ENCODE measurements around the gene SCAANT1. TPM values are rescaled to one million over a fixed set of nuclear protein-coding genes. Genes with fewer than 3 reads are reported as not detected.

The SCAANT1 gene
- not detected in 2 replicates for polyA plus RNA-seq (2011; rRNA removed)
- not detected in 2 replicates for polyA minus RNA-seq (2011; rRNA and poly(A)+ RNA removed)

GRCh38 chr3:63911873-63912767, at the start of gene SCAANT1:
SCAANT1 (minus strand) TSS chr3:63912383.
- Histone ChIP-seq H3K27me3 (ENCODE audit: control insufficient read depth, insufficient read depth, low read length) (no peaks in the 10 kb centered on the region), H3K27ac (ENCODE audit: low read depth, low read length) (peak within 1 kb of the TSS; percentile 62), H3K4me3 (ENCODE audit: low read depth, low read length) (peak within 1 kb of the TSS; percentile 71), H3K9me3 (ENCODE audit: control insufficient read depth, insufficient read depth, low read length) (no peaks in the 10 kb centered on the region)
- DNase-seq (ENCODE audit: low read depth, low spot score): peak; percentile 67
- TF ChIP-seq CTCF (IDR thresholded peaks at IDR 0.05; ENCODE audit: low read depth, low read length): no peak
- ChIA-PET POLR2A (interaction anchor here (0.5 to 1.4 kb wide), 7 partner anchors 9 to 977 kb away, joined by 3 to 5 read pairs (median 3); no protein-coding TSS in a partner anchor), CTCF (interaction anchor here (1.7 kb wide), 1 partner anchor 563 kb away, joined by 5 read pairs; no protein-coding TSS in a partner anchor)

GRCh38 chr3:63961891-63962290, 49.7 kb upstream of the SCAANT1 start:
- Histone ChIP-seq H3K27me3 (ENCODE audit: control insufficient read depth, insufficient read depth, low read length) (no peaks in the 10 kb centered on the region), H3K9me3 (ENCODE audit: control insufficient read depth, insufficient read depth, low read length) (no peaks in the 10 kb centered on the region), H3K4me3 (ENCODE audit: low read depth, low read length) (no peak overlapping the region), H3K27ac (ENCODE audit: low read depth, low read length) (no peak overlapping the region)
- TF ChIP-seq CTCF (IDR thresholded peaks at IDR 0.05; ENCODE audit: low read depth, low read length): peak; percentile 76
- CTCF ChIA-PET: interaction anchor here (0.6 to 9.0 kb wide), 17 partner anchors 9 to 612 kb away, joined by 3 to 75 read pairs (median 4); no protein-coding TSS in a partner anchor
- no peak for DNase-seq (ENCODE audit: low read depth, low spot score)
- POLR2A ChIA-PET: no interaction called here

GRCh38 chr3:63960048-63960711, 48.0 kb upstream of the SCAANT1 start:
- Histone ChIP-seq H3K27me3 (ENCODE audit: control insufficient read depth, insufficient read depth, low read length) (no peaks in the 10 kb centered on the region), H3K27ac (ENCODE audit: low read depth, low read length) (peak overlapping the region; percentile 11), H3K9me3 (ENCODE audit: control insufficient read depth, insufficient read depth, low read length) (no peaks in the 10 kb centered on the region), H3K4me3 (ENCODE audit: low read depth, low read length) (peak overlapping the region; percentile 21; the same call in 1 of the 2 replicates)
- no peak for DNase-seq (ENCODE audit: low read depth, low spot score)
- TF ChIP-seq CTCF (IDR thresholded peaks at IDR 0.05; ENCODE audit: low read depth, low read length): no peak
- ChIA-PET POLR2A (interaction anchor here (0.7 to 1.0 kb wide), 4 partner anchors 11 to 48 kb away, joined by 3 to 9 read pairs (median 8); partner anchors contain the start of gene SCAANT1), CTCF (interaction anchor here (0.7 to 4.4 kb wide), 9 partner anchors 10 to 564 kb away, joined by 3 to 75 read pairs (median 5); partner anchors contain the start of gene PSMD6)

- POLR2A ChIA-PET: interaction anchor here (1.1 kb wide), 1 partner anchor 18 kb away, joined by 3 read pairs; no protein-coding TSS in a partner anchor
- no peaks in the 10 kb centered on the region for H3K27me3 ChIP-seq (ENCODE audit: control insufficient read depth, insufficient read depth, low read length)
- CTCF ChIA-PET: interaction anchor here (1.3 to 1.6 kb wide), 2 partner anchors 35 to 525 kb away, joined by 6 read pairs; no protein-coding TSS in a partner anchor
- TF ChIP-seq CTCF (IDR thresholded peaks at IDR 0.05; ENCODE audit: low read depth, low read length): no peak
- no peak overlapping the region for H3K27ac ChIP-seq (ENCODE audit: low read depth, low read length)
- H3K9me3 ChIP-seq (ENCODE audit: control insufficient read depth, insufficient read depth, low read length): no peaks in the 10 kb centered on the region
- DNase-seq (ENCODE audit: low read depth, low spot score): no peak
- no peak overlapping the region for H3K4me3 ChIP-seq (ENCODE audit: low read depth, low read length)
Observed at GRCh38 chr3:63959146-63959545, 47.0 kb upstream of the SCAANT1 start.
